Daoy (cell line): ENCODE results near the gene CAMKV. TPM values are rescaled to one million over a fixed set of nuclear protein-coding genes. Genes with fewer than 3 reads are reported as not detected.

Source experiments
- DNase-seq: peaks from one replicate; pipeline ENCODE4 v3.0.0-alpha.2; 2015; ENCODE audit warnings: low read depth
- total RNA-seq: library from RNA; depleted of rRNA; stranded (reverse); fragments of >200 nt; shearing (Covaris generic); gene quantifications from 2 replicates; pipeline ENCODE4 v1.2.3, GENCODE V29; 2014

CAMKV gene
- total RNA-seq, 1 experiment from 2014 or later: 0.34 TPM

- no peak for DNase-seq
Observed at GRCh38 chr3:49896345-49896744, 26.6 kb upstream of the CAMKV start.

GRCh38 chr3:49895791-49896190, 26.1 kb upstream of the CAMKV start:
- no peak for DNase-seq

DNA sequence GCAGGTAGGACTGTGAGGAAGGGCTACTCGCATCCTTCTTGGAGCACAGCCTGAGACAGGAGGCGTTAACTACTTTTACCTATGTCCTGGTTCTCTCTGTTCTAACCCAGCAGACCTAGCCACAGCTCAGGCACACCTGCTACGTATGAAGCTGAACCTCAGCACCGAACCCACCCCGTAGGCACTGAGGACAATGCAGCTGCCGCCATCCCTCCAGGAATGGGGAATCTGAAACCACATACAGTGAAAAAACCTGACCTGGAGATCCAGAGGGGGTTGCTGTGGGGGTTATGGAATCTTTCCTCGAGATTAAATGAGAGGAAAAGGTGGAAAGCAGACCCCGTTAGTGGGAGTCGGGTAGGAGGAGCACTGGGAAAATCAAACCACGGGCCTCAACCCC, 19.6 kb upstream of the CAMKV start:
- DNase-seq: no peak

DNA sequence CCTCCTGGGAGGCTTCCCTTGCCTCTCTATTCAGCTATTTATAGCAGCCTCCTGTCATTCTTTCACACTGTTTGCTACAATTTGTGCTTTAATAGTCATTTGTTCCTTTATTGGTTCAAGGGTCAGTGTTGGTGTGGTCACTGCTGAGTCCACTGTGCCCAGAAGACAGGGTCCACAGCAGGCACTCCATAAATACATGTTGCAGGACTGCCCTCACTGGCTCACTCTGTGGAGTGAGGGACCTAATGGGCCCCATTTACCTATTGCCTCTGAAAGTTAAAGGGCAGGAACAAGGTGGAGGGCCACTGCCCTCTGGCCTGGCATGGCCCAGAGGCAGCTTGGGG, 17.2 kb upstream of the CAMKV start:
- DNase-seq: no peak

- DNase-seq: no peak
Observed at GRCh38 chr3:49883998-49884397, 14.3 kb upstream of the CAMKV start.

DNA sequence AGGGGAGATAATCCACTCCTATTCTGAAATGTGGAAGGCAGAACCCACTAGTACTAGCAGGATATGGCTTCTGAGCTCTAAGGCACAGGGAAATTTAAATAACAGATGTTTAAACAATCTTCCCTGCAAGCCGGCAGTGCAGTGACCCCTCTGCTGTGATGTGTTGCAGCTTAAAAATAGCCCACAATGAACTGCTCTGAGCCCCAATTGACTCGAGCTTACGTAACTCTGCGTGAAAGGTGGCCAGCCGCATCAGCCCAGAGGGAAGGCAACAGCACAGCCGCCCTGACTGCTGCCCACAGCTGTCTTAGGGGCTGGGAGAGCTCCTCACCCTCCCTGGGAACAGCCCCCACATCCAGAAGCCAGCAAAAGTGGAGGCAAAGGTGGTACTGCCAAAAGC, 12.5 kb upstream of the CAMKV start:
- DNase-seq: no peak

- DNase-seq: no peak
Observed at GRCh38 chr3:49880581-49881315, 11.0 kb upstream of the CAMKV start.

DNA sequence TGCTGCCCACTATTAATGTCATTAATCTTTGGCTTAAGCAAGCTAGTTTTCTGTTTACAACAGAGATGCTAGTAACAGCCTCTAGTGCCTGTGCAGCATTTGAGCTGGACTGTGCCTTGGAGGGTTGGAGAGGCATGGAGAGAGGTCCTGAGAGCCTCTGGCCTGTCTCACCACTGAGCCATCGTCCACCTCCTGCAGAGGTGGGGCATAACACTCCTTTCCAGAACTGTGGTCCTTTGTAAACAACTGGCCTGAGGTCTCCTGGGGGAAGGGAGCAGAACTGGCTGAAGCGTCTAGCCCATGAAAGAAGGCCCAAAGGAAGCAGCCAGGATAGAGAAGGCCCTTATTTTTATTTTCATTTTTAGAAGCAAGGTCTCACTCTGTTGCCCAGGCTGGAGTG, 10.0 kb upstream of the CAMKV start:
- no peak for DNase-seq

DNA sequence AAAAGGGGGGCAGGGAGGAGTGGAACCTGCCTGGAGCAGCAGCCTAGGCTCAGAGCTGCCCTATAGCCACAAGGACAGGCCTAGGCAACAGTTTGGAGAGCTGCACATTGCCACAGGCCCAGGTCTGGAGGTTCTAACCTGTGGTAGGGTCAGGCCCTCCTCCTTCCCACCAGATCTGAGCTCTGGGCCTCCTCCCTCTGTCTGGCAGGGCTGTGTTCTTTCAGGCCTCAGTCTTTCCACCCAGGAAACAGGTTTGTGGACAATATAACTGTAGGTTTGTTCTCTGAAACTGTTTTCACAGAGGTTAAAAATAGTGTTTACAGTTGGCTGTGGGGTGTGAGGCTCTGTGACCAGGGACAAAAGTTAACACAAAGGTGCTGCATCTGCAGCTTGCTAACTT, 9.0 kb upstream of the CAMKV start:
- no peak for DNase-seq

GRCh38 chr3:49877716-49878115, 8.0 kb upstream of the CAMKV start:
- no peak for DNase-seq

GRCh38 chr3:49876567-49876966, 6.9 kb upstream of the CAMKV start:
- DNase-seq: no peak

- DNase-seq: no peak
Observed at GRCh38 chr3:49873623-49874022, 3.9 kb upstream of the CAMKV start.

DNA sequence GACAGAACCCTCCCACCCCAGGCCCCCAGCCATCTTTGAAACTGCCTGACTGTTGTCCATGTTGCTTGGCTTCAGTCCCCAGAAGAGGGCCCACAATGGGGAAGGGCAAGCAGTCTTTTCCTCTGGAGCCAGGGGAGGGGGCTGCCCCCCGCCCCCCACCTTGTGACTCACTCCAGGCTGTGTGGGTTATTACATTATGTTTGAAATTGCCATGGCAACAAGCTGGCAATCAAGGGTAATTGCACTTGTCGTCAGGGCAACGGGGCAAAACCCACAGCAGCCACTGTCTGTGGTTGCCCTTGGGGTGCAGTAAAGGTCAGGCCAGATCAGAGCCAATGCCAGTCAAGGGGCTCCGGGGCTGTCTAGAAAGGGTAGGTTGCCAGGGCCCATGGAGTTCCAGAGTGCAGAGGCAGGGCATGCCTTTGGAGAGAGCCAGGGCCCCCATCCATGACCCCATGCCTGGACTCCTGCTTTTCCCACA, 3.1 kb upstream of the CAMKV start:
- DNase-seq: peak; percentile 39

GRCh38 chr3:49871531-49872153, 1.9 kb upstream of the CAMKV start:
- DNase-seq: no peak

DNA sequence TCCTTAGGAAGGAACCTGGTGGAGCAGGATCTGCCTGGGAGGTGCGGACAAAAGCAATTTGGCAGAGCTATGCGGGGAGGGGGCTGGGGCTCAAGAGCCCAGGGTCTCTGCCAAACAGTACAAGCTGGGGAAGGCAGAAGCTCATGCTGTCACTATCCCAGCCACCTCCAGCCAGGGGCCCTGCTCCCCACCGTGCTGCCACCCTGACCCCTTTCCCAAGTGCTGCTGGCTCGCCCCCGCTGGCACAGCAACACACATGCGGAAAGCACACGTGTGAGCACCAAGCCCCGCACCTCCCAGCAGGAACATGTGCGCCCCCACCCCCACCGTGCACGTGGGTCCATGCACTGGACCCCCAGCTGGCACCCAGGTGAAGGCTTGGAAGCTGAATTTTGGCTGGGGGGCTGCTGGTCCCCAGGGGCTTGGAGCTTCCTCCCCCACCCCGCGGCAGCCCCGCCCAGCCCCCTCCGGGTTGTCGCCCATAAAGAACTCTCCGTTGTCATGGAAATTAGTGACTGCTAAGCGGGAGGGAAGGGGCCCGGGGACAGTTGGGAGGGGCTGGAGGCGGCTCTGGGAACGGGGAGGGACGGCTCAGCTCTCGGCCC, 742 bp downstream of the CAMKV start:
- no peak for DNase-seq

DNA sequence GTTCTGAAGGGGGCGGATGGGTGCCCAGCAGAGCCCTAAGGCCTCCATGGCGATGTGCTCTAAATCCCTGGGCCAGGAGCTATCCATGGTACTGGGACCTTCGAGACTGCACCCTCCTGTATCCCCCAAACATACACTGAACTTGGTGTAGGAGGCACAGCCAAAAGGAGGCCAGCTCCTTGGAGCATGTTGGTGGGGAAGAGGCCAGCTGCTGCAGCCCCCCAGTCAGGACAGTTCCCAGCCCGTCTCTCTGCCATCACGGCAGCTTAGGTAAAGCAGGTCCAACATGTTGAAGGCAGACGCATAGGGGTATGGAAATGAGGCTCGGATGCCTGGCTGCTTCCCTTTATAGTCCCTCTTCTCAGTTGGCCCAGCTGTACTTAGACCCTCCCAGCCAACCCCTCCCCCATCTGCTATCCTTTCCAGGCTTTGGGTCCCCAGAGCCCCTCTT, 1.8 kb downstream of the CAMKV start:
- DNase-seq: peak; percentile 27

DNA sequence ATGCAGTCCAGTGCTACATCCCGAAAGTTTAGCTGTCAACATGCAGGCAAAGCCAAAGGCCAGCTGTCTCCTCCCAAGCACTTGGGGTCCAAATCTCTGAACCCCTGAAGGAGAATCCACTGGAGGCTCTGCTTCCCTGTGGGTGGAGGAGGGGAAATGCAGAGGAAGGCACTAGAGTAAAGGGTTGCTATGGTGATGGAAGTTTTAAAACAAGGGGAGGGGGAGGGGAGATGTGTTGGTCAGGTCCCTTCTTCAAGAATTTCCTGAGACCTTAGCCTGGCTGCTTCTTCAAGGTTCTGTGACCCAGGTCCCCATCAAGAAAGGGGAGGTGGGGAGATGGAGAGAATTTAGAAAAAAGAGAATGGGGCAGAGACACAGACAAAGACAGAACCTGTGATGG, 2.3 kb downstream of the CAMKV start:
- DNase-seq: no peak

GRCh38 chr3:49865198-49865784, 4.4 kb downstream of the CAMKV start:
- no peak for DNase-seq

DNA sequence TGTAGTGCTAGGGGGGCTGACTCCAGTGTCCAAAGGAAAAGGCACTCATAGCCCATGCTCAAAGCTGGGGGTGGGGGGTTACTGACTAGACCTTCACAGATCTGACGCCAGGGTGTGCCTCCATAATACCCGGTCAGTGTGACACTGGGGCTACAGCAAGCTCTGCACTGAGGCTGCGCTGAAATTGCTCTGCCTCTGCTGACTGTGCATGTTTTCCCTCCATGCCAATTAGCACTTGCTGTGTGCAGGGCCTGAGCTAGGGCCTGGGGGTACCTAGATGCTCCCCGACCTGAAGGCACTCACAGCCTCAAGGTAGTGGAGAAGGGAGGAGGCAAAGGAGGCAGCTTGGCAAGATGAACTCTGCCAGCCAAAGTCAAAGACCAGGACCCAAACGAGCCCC, 5.2 kb downstream of the CAMKV start:
- DNase-seq: no peak

DNA sequence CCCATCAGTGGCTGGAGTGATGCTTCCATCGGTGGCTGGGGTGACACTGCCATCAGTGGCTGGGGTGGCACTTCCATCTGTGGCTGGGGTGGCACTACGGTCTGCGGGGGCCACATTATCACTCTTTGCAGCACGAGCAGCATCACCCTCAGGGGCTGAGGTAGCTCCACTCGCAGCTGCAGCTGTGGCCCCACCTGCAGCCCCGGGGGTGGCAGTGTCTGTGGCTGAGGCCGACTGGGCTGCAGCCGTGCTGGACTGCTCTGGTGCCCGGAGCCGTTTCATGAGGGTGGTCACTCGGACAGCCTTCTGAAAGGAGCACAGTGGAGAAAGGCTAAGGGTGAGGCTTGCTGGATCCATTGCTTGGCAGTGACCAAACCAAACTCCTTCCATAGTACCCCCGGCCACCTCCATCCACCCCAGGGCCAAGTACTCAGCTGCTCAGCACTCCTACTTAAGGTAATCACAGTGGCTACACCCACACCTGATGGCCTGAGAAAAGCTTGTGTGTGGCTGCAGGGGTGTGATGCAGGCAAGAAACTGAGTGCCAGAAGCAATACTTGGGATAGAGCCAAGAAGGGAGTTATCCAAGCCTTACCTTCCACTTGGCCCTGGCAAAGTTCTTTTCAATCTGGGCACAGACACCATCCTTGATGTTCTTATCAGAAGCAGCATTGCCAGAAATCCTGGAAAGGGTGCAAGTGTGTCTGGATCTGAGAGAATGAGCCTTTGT, 10.0 kb downstream of the CAMKV start:
- DNase-seq: no peak

- DNase-seq: peak; percentile 91
Observed at GRCh38 chr3:49856181-49857005, 13.3 kb downstream of the CAMKV start, which contains the start of gene TRAIP. Gene TRAIP (minus strand): TSS chr3:49856564. CDS start chr3:49856453, 111 bp downstream.
